ENCODE measurements around the gene FSTL3.
"Not testable (repeated sequence)": the region's sequence is repeated elsewhere in the genome, so short reads cannot be mapped to it uniquely, and the experiment has no call there.

The FSTL3 gene

DNA sequence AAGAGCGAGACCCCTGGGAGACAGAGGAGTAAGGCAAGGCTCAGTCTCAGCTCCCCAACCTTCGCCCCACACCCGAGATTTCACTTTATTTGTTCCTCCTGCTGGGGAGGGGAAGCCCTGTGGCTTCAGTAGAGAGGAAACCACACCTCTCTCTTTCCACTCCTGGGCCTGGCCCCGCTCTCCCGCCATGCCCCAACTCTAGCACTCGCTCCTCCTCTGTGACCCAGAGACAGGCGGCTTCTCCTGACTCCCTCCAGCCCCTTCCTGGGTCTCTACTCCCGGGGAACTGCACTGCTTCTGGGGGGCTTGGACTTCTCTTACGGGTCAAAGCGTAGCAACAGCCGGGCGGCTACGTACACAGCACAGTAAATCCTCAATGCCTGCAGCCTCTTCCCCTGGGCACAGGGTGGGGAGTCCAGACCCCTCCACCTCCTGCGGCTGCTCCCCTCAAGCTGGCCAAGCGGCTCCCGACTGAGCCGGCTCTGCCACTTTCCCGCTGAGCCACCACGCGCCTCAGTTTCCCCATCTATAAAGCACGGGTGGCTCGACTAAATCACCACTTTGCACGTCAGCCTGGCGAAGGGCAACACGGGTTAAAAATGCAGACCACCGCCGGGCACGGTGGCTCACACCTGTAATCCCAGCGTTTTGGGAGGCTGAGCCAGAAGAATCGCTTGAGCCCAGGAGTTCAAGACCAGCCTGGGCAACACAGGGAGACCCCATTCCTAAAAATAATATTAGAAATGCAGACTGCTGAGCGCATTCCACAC is 14.6 kb upstream of the FSTL3 start:
- peak; percentile 40 for DNase-seq (ENCODE audit: low read depth)

DNA sequence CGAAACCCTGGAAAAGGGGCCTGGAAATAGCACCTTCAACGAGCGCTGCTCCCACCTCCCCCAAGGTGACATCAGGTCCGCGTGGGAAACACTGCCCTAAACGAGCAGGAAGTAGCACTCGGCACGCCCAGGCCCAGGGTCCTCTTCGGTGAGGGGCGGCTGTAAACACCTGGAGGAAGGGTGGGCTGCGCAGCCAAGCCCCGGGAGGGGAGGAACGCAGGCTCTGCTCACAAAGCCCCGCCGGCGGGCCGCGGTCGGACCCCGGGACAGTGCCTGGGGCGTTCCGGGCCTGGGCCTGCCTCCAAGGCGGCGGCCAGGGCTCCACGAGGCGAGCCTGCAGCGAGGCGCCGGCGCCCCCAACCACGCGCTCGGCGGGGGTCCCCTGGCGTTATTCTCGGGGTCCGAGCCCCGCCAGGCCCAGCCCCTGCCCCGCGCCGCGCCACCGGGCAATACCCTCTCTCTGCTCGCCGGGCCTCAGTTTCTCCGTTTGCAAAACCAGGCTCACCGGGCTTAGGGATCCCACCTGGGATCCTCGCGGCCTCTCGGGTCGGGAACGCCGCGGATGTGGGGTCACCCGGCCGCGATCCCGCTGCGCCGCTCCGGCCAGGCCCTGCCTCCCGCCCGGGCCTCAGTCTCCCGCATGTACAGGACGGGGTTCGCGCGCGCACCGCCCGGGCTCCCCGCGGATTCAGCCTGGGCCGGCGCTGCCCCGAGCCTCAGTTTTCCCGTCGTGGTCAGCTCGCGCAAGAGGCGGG is 13.8 kb upstream of the FSTL3 start:
- DNase-seq (ENCODE audit: low read depth), result peak; percentile 61

DNA sequence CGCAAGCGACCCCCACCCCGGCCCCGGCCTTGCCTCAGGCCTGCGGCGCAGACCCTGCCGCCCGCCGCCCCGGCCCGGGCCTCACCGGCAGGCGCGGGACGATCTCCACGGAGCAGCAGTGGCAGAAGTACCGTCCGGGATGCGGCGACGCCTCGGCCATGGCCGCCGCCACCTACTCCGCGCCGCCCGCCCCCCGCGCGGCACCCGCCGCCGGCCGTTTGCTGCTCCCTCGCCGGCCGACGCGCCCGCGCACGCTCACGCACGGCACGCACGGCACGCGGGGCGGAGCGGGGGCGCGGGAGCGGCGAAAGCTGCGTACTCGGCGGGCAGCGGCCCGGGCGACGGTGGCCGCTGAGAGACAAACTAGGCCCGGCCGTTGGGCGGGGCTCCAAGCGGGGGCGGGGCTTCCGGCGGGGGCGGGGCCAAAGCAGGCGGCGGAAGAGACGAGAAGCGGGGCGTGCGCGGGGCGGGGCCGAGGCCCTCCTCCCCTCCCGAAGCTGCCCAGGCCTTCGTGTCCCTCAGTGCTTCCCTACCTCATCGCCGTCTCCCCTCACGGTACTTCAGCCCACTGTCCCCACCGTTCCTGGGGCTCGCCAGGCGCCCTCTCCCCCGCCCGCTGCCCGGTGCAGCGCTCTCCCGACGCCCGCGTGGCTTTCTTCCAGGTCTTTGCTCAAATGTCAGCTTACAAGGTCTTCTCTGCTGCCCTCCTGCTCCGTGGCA is 13.1 kb upstream of the FSTL3 start, which contains the start of gene RNF126:
TSS of gene RNF126 (minus strand) at position 253 of the 720 bp plus-strand sequence. CDS start at position 160, 93 bp downstream.
- DNase-seq (ENCODE audit: low read depth), result peak; percentile 95

DNA sequence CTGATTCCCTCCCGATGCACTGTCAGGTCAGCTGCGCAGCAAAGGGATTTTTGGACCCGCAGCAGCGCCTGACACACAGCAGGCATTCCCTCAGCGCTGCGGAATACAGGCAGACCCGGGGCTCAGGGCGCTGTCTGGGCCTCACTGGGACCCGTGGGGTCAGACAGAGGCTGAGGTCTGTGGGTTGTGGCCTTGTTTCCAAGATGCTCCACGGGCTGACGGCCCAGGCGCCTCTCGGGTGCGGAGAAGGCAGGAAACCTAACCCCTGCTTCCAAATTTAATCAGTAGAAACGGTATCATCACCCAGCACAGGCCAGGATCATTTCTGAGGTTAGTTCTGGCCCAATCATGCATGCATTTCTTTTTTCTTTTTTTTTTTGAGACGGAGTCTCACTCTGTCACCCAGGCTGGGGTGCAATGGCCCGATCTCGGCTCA is 12.5 kb upstream of the FSTL3 start:
- DNase-seq (ENCODE audit: low read depth), result no peak

- DNase-seq (ENCODE audit: low read depth), result peak; percentile 56
Observed at GRCh38 chr19:664913-665443, 11.2 kb upstream of the FSTL3 start.

DNA sequence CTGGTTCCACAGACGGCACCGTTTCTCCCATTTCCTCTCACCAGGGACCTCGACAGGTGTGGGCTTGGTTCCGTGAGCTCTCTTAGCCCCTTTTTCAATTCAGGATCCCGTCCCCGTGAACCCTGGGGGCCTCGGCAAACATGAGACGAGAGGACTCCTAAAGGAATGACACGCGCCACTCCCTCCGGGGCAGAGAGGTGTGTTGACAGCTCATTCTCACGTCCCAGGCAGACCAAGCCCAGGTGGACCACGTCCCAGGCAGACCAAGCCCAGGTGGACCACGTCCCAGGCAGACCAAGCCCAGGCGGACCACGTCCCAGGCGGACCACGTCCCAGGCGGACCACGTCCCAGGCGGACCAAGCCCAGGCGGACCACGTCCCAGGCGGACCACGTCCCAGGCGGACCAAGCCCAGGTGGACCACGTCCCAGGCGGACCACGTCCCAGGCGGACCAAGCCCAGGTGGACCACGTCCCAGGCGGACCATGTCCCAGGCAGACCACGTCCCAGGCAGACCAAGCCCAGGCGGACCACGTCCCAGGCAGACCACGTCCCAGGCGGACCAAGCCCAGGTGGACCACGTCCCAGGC is 9.1 kb upstream of the FSTL3 start:
- not testable (repeated sequence) for DNase-seq (ENCODE audit: low read depth)

- DNase-seq (ENCODE audit: low read depth), result not testable (repeated sequence)
Observed at GRCh38 chr19:668675-669434, 7.3 kb upstream of the FSTL3 start.

- no peak for DNase-seq (ENCODE audit: low read depth)
Observed at GRCh38 chr19:670609-671075, 5.5 kb upstream of the FSTL3 start.

- no peak for DNase-seq (ENCODE audit: low read depth)
Observed at GRCh38 chr19:674282-675151, 1.7 kb upstream of the FSTL3 start.

DNA sequence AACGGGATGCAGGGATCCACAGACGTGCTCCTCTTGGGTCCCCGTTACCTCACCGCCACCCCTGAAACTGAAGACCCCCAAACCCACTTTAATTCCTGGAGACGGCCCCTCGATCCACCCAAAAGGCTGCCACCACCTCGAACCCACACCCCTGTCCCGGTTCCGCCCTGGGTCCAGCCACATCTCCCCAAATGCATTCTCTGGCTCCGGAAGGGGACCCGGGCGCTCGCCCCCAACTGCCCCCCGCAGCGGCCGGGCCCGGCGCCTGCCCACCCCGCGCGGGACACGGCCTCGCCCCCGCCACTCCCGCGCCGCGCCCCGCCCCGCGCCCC is 219 bp upstream of the FSTL3 start:
- DNase-seq (ENCODE audit: low read depth), result no peak

GRCh38 chr19:677201-677600 is 1.0 kb downstream of the FSTL3 start:
- no peak for DNase-seq (ENCODE audit: low read depth)

GRCh38 chr19:677601-678436 is 1.6 kb downstream of the FSTL3 start:
- no peak for DNase-seq (ENCODE audit: low read depth)

DNA sequence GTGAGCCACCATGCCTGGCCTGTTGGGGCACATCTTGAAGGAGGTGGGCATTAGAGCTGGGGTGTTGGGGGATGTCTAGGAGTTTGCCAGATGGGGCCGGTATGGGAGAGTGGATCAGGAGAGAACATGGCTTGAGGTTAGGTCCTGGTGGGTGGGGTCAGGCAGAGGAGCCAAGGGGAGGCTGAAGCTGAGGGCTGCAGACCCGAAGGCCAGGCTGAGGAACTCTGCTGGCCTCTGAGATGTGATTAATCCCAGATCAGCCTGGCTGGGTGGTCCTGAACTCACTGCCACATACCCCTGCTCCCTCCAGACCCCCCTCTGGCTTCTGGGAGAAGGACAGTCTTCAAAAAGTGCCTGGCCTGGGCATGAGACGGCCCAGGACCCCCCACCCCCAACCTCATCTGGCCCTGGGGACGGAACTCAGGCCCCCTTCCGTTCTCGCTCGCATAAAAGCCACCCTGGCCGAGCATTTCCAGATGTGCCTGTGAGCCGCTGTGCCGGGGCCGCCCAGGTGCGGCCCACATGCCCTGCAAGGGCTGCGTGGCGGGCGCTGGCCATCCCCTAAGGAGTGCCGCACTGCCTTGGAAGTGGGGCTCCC is 2.7 kb downstream of the FSTL3 start:
- DNase-seq (ENCODE audit: low read depth), result no peak

DNA sequence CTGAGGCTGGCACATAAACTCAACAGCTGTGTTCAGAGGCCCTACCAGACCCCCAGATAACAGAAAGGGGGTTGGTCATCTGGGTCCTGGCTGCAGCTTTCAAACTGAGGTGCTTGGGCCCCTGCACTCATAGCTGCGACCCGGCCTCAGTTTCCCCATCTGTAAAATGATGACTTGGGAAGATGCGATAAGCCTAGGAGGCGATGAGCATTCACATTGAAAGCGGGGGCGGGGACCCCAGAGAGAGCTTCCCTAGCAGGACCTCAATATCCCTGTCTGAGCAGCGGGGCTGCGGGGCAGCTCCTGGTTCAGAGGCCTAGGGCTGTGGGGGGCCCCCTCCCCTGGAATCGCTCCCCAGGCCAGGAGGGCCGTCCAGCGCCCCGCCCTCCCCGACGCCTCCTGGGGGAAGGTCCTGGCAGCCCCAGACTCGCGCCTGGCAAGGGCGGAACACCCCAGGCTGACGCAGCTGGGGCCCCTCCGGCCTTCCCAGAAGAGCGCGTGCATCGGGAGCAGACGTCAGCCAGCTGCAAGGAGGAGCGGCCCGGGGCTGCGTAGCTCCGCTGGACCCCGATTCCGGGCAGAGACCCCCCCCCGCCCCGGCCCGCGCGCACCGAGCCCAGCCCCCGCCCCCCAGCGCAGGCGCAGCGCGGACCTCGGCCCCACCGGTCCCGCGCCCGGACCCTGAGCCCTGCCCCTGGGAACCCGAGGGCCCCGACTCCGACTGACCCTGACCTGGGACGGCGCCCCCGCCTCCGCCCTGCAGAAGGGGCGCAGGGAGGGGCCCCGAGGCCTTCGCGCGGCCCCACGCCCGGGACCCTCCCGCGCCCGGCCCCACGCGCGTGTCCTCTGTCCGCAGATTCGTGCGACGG is 3.5 kb downstream of the FSTL3 start:
- no peak for DNase-seq (ENCODE audit: low read depth)

DNA sequence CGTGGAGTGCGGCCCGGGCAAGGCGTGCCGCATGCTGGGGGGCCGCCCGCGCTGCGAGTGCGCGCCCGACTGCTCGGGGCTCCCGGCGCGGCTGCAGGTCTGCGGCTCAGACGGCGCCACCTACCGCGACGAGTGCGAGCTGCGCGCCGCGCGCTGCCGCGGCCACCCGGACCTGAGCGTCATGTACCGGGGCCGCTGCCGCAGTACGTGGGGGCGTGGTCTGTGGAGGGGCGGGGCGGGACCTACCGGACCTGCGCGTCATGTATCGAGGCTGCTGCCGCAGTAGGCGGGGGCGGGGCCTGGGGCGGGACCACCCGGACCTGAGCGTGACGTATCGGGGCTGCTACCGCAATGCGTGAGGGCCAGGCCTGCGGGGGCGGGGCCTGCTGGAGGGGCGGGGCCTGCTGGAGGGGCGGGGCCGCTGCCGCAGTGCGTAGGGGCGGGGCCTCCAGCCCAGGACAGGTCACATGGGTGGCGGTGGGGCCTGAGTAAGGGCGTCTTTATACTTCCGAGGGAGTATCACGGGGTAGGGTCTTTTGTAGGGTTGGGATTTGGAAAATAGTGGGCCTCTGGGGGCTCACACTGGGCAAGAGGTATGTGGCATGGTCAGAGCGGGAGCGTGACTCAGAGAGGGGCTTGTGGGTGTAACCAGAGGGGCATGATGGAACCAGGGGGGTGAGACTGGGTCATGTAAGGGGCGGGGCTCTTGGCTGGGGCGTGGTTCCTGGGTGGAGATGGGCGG is 4.3 kb downstream of the FSTL3 start:
- DNase-seq (ENCODE audit: low read depth), result peak; percentile 99

- no peak for DNase-seq (ENCODE audit: low read depth)
Observed at GRCh38 chr19:681029-682019, 5.1 kb downstream of the FSTL3 start.
